Hematopoietic multipotent progenitor cell treated with erythropoietin and hydrocortisone succinate and interleukin-3 and kit ligand, for 6 days (in vitro differentiated cells): Measurements from ENCODE around the gene RANBP10.

Experiments
- DNase-seq: peaks from one replicate; pipeline ENCODE4 v3.0.0-alpha.2; 2015

The RANBP10 gene

DNA sequence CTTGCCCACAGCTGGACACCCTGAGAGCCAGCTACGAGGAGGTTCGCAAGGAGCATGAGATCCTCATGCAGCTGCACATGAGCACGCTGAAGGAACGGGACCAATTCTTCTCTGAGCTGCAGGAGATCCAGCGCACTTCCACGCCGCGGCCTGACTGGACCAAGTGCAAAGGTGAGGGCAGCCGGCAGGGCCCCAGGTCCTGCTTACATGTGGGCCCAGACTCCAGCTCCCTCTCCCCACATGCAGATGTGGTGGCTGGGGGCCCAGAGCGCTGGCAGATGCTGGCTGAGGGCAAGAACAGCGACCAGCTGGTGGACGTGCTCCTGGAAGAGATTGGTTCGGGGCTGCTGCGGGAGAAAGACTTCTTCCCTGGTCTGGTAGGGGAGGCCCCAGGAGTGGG, 19.5 kb upstream of the RANBP10 start:
- DNase-seq: no peak

DNA sequence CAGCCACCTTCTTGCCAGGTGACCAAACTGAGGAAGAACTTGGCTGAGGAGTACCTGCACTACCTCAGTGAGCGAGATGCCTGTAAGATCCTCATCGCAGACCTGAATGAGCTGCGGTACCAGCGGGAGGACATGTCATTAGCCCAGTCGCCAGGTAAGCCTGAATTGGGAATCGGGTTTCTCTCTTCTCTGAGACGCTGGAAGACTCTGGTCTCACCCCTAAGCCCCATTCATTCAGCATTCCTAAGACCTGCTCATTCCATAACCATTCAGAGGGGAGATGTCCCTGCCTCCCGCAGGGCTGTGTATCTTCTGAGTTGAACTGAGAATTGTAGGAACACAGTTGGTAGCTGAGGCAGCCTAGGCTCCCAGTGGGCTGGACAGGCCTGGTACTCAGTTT, 18.8 kb upstream of the RANBP10 start:
- no peak for DNase-seq

DNA sequence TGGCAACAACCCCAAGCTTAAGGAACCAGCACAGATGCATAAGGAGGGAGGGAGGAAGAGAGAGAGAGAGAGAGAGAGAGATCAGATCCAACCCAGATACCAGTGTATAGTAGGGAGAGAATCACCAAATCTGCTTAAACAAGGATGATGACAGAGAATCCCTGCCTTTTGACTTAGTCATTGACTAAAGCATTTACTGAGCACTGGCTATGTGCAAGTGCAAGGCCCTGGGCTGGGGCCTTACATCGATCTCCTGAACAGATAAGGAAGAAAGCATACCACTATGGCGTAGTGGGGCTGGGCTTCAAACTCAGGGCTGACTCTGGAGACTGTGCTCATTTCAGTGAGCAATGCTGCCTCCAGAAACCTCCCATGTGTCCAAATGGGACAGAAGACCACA, 16.2 kb upstream of the RANBP10 start:
- no peak for DNase-seq

DNA sequence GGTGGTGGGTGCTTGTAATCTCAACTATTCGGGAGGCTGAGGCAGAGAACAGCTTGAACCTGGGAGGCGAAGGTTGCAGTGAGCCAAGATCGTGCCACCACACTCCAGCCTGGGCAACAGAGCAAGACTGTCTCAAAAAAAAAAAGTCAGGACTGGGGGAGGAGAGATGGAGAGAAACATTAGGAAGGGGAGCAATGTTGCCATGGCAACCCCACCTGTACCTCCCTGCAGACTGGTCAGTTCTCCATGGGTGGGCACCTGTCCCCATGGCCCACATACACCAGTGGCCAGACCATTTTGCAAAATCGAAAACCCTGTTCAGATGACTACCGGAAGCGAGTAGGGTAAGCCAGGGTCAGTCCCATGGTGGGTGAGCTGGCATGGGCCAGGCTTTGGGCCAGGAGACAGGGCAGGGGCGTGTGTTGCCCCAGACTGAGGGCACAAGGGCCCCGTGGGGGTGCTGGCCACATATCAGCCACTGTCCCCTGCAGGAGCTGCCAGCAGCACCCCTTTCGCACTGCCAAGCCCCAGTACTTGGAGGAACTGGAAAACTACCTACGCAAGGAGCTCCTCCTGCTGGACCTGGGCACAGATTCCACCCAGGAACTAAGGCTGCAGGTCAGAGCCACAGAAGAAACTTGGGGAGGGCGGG, 14.4 kb upstream of the RANBP10 start:
- no peak for DNase-seq

DNA sequence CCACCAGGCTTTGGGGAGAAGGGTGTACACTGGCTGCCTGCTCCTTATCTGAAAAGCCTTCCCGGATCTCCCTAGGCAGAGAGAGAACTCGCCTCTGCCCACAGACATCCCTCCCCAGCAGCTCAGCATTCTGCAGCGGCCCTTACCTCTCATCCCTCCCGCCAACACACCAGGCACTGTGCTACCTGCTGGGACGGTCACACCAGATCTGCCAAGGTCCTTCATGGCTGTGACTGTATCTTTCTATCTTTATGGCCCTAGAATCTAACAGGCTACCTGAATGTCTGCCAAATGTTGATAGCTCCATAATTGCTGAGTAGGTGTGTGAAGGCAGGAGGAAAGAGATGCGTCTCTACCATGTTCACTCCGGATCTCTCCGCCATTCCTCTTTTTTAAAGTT, 8.2 kb upstream of the RANBP10 start:
- peak; percentile 35 for DNase-seq

DNA sequence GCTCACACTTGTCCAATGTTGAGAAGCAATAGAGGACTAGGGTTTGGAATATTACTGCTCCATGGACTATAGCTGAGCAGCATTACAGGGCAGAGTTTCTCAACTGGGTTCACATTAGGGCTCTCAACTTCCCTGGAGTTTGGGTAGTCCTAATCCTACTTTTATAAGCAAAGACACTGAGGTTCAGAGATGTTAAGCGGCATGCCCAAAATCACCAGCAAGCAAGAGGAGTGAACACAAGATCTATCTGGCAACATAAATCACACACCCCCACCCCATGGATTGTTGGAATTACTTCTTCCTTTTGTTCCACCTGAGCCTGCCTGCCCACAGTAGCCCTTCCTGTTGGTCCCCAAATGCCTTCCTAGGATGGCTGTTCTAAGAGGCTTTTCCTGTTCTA, 5.5 kb upstream of the RANBP10 start:
- no peak for DNase-seq

DNA sequence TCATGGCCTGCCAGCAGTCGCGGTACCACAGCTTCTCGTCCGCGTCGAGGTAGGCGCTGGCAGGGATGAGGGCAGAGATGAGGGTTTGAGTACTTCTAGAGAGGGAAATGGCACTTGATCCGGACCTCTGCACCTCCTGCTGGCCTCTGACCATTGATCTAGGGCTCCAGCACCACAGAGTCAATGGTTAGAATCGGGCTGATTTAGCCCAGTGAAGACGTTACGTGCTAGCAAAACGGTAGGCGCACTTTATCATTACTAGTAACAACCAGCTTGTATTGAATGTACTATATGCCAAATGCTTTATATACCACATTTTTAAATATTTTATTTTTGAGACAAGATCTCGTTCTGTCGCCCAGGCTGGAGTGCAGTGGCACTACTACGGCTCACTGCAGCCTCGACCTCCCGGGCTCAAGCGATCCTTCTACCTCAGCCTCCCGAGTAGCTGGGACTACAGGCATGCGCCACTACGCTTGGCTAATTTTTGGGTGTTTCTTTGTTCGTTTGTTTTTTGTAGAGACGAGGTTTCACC, 855 bp upstream of the RANBP10 start:
- no peak for DNase-seq

DNA sequence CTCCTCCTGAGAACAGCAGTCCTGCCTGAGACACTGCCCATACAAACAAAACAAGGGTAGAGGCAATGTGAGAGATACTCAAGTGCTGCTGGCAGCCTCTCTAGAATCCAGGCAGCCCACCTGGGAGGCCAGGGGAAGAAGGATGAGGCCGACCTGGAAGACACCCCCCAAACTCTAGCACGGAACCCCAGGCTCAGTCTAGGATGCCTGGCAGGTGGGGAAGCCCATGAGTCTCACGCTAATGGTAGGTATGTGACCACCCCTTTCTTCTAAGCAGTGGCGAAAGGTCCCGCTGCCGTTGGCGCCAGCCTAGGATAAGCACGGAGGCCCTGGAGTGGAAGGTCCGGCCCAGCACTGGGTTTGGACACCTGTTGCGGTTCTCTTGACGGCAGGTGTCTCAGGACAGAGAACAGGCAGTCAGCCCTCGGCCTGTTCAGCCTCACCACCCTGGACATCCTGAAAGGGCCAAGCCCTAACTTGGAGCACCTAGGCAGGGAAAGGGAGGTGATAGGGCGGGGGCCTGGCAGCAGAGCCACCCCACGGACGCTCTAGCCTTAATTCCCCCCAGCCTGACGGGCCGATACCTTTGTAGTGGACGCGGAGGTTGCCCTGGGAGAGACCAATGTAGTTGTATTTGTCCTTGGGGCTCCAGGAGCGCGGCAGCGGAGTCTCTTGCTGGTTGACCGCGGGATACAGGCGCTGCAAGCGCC, 487 bp downstream of the RANBP10 start:
- DNase-seq: no peak

DNA sequence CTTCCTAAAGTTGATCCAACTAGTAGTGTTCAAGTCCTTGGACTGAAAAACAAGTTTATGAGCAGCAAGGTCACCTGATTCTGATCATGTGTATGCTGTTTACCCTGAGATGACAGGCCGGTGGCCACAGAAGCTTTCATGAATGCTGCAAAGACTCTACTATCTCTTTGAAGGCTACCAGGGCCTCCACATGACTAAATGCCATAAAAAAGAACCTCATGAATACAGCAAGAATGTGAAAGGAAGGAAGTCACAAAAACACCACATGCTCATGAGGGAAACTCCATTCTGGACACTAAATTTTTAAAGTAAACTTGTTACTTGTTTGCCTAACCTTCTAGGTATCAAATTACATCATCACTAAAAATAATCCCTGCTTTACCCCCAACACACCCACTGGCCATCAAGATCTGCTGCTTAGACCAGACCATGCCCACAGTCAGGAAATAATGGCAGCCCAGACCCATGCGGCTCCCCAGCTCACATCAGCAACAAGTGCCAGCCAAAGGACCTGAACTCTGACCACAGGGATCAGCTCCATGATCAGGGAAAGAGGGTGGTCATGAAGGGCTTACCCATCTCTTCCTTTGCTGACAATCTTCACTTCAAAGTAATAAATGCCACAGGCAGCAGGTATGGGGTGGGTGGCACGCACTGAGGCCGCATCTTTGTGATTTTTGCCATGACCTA, 1.4 kb downstream of the RANBP10 start:
- no peak for DNase-seq

DNA sequence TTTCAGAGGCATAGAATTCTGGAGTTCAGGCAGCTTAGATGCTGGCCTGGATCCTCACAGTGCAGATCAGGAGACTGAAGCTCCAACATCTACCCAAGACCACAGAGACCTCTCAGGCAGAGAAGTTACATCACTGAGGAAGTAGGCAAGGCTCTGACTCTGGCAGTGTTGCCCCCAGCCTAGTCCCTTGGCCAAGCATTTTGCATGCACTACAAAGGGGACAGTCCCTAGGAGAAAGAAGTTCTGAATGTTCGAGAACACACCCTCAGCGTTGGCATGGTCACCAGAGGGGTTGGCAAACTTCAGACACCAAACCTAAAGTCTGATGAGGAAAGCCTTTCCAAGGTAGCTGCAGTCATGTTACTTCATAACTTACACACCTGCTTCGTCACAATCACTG, 2.5 kb downstream of the RANBP10 start:
- DNase-seq: peak; percentile 44

DNA sequence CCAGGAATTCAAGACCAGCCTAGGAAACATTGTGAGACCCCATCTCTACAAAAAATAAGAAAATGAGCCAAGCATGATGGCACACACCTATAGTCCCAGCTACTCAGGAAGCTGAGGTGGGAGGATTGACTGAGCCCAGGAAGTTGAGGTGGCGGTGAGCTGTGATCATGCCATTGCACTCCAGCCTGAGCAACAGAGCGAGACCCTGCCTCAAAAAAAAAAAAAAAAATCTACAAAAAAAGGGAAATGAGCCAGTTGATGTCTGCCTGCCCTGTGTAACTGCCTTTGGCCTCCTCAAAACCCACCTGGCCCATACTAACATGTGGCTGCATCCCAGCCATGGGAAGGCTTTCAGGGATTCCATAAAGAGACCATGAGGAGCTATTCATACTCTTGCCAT, 4.5 kb downstream of the RANBP10 start:
- DNase-seq: no peak

DNA sequence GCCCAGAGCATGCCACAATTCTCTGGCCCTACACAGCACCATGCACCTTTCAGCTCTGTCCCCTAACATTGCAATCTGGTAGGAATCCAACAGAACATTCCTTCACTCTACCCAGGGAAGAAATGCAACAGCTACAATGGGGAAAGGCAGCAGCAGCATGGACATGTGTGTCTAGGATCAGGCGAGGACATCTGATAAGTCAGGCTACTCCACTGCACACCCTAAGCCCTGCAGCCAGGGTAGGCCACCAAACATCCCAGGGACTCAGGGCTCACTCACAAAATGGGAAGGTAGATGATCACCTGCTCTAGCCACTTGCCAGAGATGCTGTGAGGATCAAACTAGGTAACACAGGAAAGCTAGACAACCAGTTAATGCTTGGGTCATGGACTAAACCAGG, 5.1 kb downstream of the RANBP10 start:
- peak; percentile 66 for DNase-seq

DNA sequence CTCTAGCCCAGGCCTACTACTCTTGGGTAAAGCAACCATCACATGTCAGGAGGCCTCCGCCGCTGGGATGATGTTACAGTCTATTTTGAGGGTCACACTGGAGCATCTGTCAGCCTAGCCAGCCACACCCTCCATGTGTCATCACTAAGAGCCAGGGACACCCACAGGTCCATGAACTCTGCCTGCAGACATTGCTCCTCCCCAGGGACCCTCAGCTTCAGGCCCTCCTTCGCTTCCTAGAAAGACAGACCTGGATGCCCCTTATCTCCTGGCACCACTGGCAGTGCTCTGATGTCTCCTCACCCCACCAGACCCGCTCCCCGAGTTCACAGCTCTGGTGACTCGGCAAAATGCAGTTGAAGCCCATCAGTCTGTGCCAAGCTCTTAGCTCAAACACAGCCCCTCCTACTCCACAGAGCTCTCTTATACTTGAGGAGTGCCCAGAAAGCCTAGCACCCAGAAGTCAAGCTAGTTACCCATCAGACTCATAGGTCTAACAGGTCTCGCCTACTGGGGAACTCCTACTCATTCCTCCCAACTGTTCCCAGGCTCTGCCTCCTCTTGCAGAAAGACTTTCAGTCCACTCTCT, 5.9 kb downstream of the RANBP10 start:
- DNase-seq: peak; percentile 98

DNA sequence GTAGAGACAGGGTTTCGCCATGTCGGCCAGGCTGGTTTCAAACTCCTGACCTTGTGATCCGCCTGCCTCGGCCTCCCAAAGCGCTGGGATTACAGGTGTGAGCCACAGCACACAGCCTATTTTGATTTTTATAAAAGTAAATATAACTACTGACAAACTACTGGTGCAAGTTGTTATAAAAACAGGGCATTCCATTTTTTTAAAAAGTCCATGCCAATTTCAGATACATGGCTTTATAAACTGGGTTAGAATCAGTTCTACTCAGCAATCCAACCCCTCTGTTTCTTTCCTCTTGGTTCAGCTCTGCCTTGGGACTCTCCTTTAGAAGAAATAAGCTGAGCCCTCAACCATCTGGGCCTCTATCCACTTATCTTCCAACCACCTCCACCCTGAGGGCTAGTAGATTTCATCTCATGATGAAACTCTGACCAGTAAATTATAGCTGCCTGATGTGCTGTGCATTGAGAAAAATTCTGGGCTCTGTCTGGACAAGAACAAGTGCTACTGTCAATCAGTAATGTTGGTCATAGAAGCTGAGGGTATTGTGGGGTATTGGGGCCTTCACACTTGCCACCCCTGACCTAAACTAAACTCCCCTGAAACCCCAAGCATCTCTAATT, 10.2 kb downstream of the RANBP10 start:
- peak; percentile 75 for DNase-seq

DNA sequence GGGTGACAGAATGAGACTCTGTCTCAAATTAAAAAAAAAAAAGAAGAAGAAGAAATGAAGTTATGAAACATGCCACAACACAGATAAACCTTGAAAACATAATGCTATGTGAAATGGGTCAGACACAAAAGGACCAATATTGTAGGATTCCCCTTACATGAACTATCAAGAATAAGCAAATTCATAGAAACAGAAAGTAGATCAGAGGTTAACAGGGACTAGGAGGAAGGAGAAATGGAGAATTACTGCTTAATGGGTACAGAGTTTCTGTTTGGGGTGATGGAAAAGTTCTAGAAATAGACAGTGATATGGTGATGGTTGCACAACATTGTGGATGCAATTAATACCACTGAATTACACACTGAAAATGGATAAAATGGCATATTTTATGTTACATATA, 16.3 kb downstream of the RANBP10 start:
- no peak for DNase-seq

DNA sequence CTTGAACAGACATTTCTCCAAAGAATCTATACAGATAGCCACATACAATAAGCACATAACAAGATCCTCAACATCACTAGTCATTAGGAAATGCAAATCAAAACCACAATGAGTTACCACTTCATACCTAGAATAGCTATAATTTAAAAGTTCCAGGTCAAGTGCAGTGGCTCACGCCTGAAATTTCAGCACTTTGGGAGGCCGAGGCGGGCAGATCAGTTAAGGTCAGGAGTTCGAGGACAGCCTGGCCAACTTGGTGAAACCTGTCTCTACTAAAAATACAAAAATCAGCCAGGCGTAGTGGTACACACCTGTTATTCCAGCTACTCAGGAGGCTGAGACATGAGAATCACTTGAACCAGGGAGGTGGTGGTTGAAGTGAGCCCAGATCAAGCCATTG, 19.9 kb downstream of the RANBP10 start:
- DNase-seq: no peak

DNA sequence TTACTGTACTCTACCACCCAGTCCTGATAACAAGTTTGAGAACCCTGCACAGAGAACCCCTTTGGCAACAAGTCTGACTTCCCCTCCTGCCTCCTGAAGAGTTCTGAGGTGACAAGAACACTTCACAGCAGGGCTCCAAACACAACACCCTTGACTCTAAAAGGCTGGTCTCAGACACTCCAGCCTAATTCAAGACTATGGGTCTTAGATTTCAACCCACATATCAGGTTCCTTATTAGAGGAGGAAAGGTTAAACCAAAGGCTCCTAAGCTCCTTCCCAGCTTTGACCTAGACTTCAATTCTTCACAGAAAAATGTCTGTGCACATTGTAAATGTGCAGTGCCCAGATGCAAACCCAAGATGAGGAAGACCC, 23.0 kb downstream of the RANBP10 start:
- peak; percentile 33 for DNase-seq

DNA sequence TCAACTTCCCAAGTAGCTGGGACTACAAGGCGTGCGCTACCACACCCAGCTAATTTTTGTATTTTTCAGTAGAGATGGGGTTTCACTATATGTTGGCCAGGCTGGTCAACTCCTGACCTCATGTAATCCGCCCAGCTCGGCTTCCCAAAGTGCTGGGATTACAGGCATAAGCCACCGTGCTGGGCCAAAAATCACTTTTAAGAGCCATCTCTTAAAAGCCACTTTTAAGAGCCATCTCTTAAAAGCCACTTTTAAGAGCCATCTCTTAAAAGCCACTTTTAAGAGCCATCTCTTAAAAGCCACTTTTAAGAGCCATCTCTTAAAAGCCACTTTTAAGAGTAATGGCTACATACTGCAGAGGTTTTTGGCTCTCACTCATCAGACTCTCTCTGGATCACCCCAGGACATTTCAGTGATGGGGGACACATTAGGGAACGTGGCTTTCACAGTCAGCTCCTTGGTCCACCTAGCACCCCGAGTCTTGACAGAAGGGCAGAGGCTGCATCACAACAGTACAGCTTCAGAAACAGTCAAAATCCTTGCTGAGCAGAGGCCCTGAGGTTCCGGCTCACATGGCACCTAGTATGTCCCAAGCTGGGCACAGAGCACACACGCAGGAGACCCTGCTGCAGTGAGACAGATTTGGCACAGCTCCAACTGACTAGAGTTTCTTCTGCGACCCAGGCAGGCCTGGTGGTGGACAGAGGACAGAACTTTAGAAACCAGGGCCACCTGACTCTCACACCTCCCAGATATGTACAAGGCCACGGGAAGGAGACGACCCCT, 23.6 kb downstream of the RANBP10 start:
- peak; percentile 39 for DNase-seq

DNA sequence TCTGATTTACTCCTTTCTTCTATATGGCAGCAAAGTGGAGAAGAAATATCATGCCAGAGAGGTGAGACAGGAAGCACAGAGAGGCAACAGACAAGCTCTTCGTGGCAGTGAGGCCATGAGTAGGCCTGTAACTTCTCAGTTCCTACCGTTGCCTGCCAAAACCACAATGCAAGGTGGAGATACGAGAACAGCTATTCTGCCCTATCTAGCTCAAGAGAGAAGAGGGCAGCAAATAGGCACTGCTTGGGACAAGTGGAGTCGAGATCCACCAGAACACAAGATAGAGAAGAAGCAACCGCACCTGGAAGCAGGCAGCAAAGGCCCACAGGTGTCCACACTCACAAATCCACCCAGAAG, 24.8 kb downstream of the RANBP10 start:
- DNase-seq: peak; percentile 95

DNA sequence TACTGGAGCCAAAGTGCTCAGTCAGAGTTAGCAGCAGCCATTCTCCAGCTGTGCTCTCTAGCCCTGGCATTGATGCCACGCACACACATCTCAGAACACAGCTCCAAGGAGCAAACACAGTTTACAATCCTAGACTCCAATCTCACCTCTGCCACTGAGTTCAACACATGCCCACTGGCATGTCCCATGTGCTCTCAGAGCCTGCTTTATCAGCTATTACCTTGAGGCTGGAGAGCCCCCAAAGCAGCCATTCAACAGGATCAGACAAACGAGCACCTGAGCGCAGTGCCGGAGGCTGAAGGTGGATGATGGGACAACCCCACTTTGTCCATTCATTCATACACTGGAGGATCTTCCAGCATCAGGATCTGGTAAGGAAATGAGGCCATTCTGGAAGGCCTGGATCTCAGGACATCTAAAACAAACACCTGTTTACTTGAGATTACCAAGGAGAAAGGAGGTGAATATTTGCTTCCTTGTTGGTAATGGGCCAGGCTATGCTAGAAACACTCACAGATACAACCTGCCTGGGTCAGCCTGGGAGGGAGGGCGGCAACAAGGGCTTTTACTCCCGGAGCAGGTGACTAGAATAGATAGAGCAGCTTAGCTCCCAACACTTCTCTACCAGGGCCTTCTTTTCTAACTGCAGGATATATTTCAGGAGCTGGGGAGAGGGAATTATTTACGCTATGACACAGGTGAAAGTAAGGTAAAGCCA, 25.4 kb downstream of the RANBP10 start:
- DNase-seq: peak; percentile 91

DNA sequence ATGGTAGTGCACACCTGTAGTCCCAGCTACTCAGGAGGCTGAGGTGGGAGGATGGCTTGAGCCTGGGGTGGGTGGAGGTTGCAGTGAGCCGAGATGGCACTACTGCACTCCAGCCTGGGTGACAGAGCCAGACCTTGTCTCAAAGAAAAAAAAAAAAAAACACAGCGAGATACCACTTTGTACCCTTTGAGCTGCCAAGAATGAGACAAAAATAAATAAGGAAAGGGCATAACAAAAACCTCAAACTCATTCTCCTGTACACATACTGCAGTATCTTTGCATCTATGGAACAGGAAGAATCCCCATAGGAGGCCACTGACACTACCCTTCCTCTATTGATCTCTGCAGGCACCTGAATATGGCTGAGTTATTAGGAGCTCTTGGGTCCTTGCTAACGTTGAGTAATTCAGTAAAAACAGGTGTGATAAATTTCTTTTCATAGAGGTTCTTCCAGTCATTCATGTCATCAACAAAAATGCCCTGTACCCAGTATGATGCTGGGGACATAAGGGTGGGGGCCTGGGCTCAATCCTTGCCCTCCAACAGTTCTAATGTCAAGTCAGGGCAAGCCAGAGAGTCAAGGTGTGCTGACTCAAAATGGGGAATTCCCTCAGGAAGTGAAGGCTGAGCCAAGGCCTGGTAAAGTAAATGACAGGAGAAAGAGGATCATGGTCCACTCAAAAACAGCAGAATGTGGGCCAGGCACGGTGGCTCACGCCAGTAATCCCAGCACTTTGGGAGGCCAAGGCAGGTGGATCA, 26.9 kb downstream of the RANBP10 start:
- no peak for DNase-seq
